ENCODE measurements around the gene CNKSR3.

CNKSR3 gene

GRCh38 chr6:154479351-154479769 lies 31.1 kb downstream of the CNKSR3 start:
- DNase-seq (ENCODE audit: low read depth in 2 of 2): no peak

DNA sequence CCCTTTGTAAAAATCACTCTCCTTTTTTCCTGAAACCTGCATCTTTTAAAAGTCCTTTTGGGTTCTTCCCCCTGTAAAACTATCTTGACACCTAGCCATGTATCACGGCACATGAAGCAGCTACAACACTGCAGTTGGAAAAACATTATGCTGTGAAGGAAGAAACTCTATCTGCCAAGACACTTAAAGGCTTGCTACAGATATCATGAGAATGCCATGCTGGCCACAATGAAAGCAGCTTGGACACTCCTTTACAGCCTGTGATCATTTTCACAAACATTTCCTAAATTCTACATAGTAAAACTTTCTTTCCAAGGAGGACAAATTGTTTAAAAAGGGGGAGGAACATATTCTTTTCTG lies 31.8 kb downstream of the CNKSR3 start:
- no peak for DNase-seq (ENCODE audit: low read depth in 2 of 2)

DNA sequence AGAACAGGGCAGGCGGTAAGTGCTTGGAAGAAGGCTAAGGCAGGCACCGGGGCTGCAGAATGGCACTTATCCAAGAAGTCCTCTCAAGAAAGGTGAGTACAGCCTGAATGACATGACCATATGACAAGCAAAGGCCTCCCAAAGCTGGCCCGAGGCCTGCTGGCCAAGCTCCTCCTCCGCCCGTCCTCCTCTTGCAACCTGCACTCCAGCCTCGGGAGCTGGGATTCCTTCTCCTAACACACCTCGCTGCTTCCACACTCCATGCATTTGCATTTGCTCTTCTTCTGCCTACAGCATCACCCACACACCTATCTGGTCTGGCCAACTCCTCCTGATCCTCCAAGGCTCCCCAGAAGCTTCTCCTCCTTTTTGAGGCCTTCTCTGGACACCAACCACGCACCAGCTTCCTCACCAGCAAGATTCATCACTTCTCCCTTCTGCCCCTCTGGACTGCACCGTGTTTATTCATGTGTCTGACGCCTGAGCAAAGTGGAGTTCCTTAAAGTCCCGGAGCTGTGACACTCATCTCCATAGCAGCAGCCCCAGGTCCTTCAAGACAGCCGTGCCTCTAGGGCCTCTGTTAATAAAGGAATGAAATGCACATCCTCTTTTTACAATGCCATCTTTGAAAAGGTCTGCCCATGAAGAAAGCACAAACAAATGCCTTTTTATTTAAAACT lies 32.3 kb downstream of the CNKSR3 start:
- no peak for DNase-seq (ENCODE audit: low read depth in 2 of 2)

- no peak for DNase-seq (ENCODE audit: low read depth in 2 of 2)
Measured at GRCh38 chr6:154476494-154476893, 34.0 kb downstream of the CNKSR3 start.

GRCh38 chr6:154474648-154475428 lies 35.6 kb downstream of the CNKSR3 start:
- DNase-seq (ENCODE audit: low read depth in 2 of 2): no peak

GRCh38 chr6:154473324-154473723 lies 37.2 kb downstream of the CNKSR3 start:
- DNase-seq (ENCODE audit: low read depth in 2 of 2): no peak

- DNase-seq (ENCODE audit: low read depth in 2 of 2): no peak
Measured at GRCh38 chr6:154471609-154472362, 38.7 kb downstream of the CNKSR3 start.

DNA sequence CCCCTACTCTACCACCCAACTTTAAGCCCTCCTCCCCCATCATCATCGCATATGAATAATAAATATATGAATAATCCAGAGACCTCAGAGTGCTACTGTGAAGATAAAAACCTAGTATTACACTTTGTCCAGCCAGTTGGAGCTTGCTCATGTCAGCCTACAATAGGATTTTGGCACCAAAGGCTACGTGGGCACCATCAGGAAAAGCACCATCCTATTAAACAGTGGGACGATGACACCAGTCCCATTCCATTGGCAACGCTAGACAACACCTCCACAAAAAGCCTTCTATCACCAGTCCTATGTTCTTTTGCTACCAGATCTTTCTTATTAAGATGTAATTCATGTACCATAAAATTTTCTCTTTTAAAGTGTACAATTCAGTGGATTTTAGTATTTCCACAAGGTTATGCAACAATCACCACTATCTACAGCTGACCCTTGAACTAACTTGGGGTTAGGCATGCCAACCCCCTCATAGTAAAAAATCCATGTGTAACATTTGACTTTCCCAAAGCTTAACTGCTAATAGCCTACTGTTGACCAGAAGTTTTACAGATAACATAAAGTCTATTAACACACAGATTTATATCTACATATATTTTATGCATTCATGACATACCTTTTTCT lies 41.1 kb downstream of the CNKSR3 start:
- no peak for DNase-seq (ENCODE audit: low read depth in 2 of 2)

DNA sequence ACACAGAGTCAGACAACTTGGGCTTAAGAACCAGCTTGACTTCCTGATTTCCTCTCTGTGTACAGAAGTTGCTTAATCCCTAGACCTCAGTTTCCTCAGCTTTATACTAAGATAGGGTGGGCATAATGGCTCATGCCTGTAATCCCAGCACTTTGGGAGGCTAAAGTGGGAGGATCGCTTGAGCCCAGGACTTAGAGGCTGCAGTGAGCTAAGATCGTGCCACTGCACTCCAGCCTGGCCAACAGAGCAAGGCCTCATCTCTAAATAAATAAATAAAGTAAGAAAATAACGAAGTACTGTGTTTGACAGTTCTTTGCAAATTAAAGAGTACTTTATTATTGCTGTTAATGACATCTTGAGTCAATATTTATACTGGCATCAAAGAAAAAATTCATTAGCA lies 41.7 kb downstream of the CNKSR3 start:
- DNase-seq (ENCODE audit: low read depth in 2 of 2): no peak

GRCh38 chr6:154466971-154467679 lies 43.4 kb downstream of the CNKSR3 start:
- no peak for DNase-seq (ENCODE audit: low read depth in 2 of 2)

DNA sequence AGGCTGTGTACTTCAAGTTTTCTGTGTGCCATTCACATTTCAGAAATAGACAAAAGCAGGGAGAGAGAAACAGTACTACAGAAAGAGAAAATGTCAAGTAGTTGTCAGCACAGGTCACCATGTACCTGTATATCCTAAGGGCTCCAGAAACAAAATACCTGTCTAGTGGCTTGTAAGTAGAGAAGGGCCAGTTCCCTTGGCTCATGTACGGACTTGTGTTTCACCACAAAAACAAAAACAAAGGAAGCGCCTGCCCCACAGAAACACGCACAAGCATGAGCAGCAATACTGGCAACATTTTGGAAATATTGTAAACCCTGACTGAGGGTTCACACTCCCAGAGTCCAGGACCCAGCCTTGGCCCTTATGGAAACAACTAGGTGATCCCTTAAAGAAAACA lies 44.3 kb downstream of the CNKSR3 start:
- no peak for DNase-seq (ENCODE audit: low read depth in 2 of 2)

- DNase-seq (ENCODE audit: low read depth in 2 of 2): no peak
Measured at GRCh38 chr6:154463573-154464419, 46.7 kb downstream of the CNKSR3 start.

DNA sequence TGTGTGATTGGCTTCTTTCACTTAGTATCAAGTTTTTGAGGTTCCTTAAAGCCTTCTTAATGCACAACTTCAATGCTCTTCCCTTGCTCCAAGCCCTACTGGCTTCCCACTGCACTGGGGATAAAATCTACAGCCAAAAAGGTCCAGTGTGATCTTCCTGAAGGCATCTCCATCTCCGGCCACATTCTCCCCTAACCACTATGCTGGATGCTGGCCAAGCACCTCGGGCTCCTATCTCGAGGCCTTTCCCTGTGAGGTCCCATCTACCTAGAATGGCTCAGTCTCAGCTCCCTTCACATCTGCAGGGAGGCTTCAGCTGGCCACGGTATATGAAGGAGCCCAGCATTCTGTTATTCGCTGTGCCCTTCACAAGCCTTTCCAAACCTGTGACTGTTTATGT lies 48.1 kb downstream of the CNKSR3 start:
- DNase-seq (ENCODE audit: low read depth in 2 of 2): no peak

DNA sequence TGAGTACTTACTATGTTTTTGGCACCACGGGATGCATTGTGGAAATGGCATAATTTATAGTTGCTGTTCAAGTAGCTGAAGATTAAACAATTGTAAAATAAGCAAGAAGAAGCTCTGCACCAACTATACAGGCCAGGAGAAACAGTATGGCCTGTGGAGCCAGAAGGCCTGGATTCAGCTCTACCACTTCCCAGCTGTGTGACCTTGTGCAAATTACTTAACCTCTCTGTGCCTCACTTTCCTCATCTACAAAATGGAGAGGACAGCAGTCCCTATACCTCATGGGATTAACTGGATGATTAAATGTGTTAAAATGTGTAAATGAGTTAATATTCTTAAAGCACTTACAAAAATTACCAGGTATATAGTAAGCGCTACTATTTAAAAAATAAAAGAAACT lies 49.1 kb downstream of the CNKSR3 start:
- DNase-seq (ENCODE audit: low read depth in 2 of 2): no peak

DNA sequence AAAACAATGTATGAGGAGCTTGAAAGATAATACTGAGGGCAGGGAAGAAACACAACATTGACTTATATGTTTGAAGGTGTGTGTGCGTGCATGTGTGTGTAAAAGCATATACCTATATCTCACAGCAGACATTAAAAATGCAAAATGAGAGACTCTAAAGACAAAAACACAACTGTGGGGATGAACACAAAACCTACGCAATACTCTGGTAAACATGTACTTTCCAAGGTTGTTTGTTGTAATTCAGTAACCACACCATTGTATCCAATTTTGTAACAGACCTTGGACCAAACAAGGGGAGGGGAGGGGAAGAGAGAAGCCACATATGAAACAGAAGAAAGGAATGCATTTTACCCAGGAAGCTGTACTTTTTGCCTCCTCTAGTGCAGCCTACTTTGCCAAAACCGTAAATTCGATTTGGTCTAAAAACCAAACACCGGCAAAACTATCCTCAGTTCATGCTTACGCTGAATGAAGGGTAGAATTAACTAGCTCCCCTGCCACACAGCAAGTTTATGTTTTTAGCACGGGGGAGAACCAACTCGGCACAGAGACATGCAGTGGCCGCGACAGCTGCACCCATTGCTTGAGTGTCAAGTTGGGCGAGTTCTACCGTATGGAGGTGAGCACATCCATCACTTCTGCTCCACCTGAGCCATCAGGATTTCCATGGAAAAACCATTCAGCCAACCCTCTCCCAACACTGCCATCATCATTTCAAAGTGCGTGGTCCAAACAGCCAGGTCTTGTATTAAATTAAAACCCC lies 50.0 kb downstream of the CNKSR3 start:
- no peak for DNase-seq (ENCODE audit: low read depth in 2 of 2)

- no peak for DNase-seq (ENCODE audit: low read depth in 2 of 2)
Measured at GRCh38 chr6:154459513-154459912, 51.0 kb downstream of the CNKSR3 start.

DNA sequence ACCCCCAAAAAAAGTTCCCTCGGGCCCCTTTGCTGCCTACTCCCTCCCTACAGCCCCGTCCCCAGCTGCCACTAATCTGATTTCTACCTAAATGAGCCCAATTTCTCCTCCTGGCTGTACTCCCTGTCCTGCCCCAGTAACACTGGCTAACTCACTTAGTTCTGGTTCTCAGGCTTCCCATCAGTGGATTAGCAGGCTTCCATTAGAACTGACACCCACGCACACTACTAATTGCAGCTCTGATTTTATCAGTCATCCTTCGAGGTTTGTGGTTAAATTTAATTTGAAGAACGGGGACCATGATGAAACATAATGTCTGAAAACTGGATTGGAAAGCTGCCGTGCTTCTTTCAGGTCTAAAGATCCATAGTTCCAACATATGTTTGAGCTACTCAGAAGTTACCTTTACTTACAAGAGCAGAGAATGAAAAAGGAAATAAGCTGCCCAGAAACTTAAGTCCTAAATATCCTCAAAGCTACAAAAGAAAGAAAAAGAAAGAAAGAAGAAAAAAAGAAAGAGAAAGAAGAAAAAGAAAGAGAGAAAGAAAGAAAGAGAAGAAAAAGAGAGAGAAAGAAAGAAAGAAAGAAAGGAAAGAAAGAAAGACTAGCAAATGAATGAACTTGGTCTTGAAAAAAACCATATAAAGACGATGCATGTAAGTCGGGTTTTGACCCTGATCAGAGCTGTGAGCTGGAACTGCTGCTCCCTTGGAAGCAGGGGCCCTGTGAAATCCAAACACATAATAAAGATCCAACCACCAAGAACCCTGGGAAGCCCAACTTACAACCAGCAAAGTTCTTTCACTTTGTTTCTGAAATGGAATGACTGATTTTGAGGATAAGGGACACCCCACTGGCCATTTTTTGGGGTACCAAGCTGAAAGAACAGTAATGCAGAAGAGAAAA lies 51.7 kb downstream of the CNKSR3 start:
- DNase-seq (ENCODE audit: low read depth in 2 of 2): no peak

- no peak for DNase-seq (ENCODE audit: low read depth in 2 of 2)
Measured at GRCh38 chr6:154457881-154458284, 52.6 kb downstream of the CNKSR3 start.
